Lower leg skin (tissue), 4 donors: ENCODE results near the gene RNASEH2A. TPM values are rescaled to one million over a fixed set of nuclear protein-coding genes. Genes with fewer than 3 reads are reported as not detected.
"Not testable (repeated sequence)": the region's sequence is repeated elsewhere in the genome, so short reads cannot be mapped to it uniquely, and the experiment has no call there.

Source experiments
- DNase-seq, 2 donors: peaks; one replicate each; pipeline ENCODE4 v3.0.0-alpha.2; 2019; ENCODE audit warnings: low spot score in 2 of 2
- H3K4me3 ChIP-seq: fragments of 200-600 bp; sonication (generic); 2 replicates; pipeline ENCODE4 v1.5.1; 2017; ENCODE audit warnings: mild to moderate bottlenecking, low read depth; ENCODE audit not compliant: poor library complexity, severe bottlenecking
- CTCF ChIP-seq, 3 donors: fragments of 450-650 bp; IDR thresholded peaks; one replicate each; pipeline ENCODE4 v1.5.1; 2016; ENCODE audit warnings: antibody characterized with exemption in 3 of 3, mild to moderate bottlenecking in 3 of 3, moderate library complexity in 2 of 3
- POLR2A ChIP-seq, 2 donors: fragments of 450-650 bp; IDR thresholded peaks; one replicate each; pipeline ENCODE4 v1.6.1; 2016 to 2017; ENCODE audit warnings: antibody characterized with exemption in 2 of 2, mild to moderate bottlenecking in 1 of 2, moderate library complexity in 1 of 2
- WGBS, 2 donors: methylation state at CpG; one replicate each; pipeline ENCODE4 v1.1.5; 2018; 5-methylcytosine and 5-hydroxymethylcytosine counted together
- intact Hi-C: fragments of 100-400 bp; cut with DNase I; formaldehyde crosslinking; loops from one replicate; pipeline ENCODE4 v1.15.0; 2023; ENCODE audit warnings: low total_unique reads
- total RNA-seq, 4 donors: library from RNA; depleted of rRNA; stranded (reverse); fragments of >200 nt; gene quantifications; one replicate each; pipeline ENCODE4 v1.1.0, GENCODE V29; 2016

RNASEH2A gene
- total RNA-seq, 4 donors from 2014 or later: 3.3 to 7.8 (median 5.9) TPM

GRCh38 chr19:12804051-12804450, 2.3 kb upstream of the RNASEH2A start:
- 94% methylated on average over 26 of the region's 26 CpGs for WGBS, 2 donors
- intact Hi-C loops: loop anchor here (5.0 kb wide), 1 partner anchor 37 kb away; no protein-coding TSS in a partner anchor
- DNase-seq: no peak
- no peak for TF ChIP-seq POLR2A (IDR thresholded peaks at IDR 0.05)
- no peak for TF ChIP-seq CTCF (IDR thresholded peaks at IDR 0.05)
- no peak overlapping the region for H3K4me3 ChIP-seq

GRCh38 chr19:12815088-12815487, 8.7 kb downstream of the RNASEH2A start:
- WGBS, 2 donors: 92% methylated on average over 7 of the region's 7 CpGs
- intact Hi-C loops: no loop called here
- TF ChIP-seq CTCF (IDR thresholded peaks at IDR 0.05) (no peak), POLR2A (IDR thresholded peaks at IDR 0.05) (no peak)
- H3K4me3 ChIP-seq: no peak overlapping the region
- DNase-seq: no peak

GRCh38 chr19:12817188-12817587, 10.8 kb downstream of the RNASEH2A start:
- intact Hi-C loops, H3K4me3 ChIP-seq, DNase-seq: not testable (repeated sequence)
- WGBS, 2 donors: 88 to 92% methylated on average over 6 of the region's 6 CpGs

GRCh38 chr19:12817810-12818209, 11.4 kb downstream of the RNASEH2A start:
- 93 to 95% methylated on average over 11 of the region's 11 CpGs for WGBS, 2 donors
- DNase-seq, intact Hi-C loops, H3K4me3 ChIP-seq: not testable (repeated sequence)

- no peak for DNase-seq
- intact Hi-C loops: no loop called here
- WGBS, 2 donors: 83 to 90% methylated on average over 2 of the region's 2 CpGs
- no peak overlapping the region for H3K4me3 ChIP-seq
- TF ChIP-seq CTCF (IDR thresholded peaks at IDR 0.05): no peak
- no peak for TF ChIP-seq POLR2A (IDR thresholded peaks at IDR 0.05)
These were observed 15.4 kb downstream of the RNASEH2A start for GRCh38 chr19:12821761-12822160.

GRCh38 chr19:12825254-12826131, 19.1 kb downstream of the RNASEH2A start:
- no peak for DNase-seq
- TF ChIP-seq POLR2A (IDR thresholded peaks at IDR 0.05) (no peak), CTCF (IDR thresholded peaks at IDR 0.05) (no peak)
- intact Hi-C loops: no loop called here
- WGBS, 2 donors: 7% methylated on average over 45 to 46 of the region's 46 CpGs
- H3K4me3 ChIP-seq: no peak overlapping the region

GRCh38 chr19:12828494-12828893, 22.1 kb downstream of the RNASEH2A start:
- TF ChIP-seq POLR2A (IDR thresholded peaks at IDR 0.05) (no peak), CTCF (IDR thresholded peaks at IDR 0.05) (no peak)
- 9% methylated on average over 22 to 23 of the region's 23 CpGs for WGBS, 2 donors
- no peak for DNase-seq
- no peak overlapping the region for H3K4me3 ChIP-seq
- intact Hi-C loops: no loop called here
